ENCODE results near the gene OSMR. TPM values are rescaled to one million over a fixed set of nuclear protein-coding genes. Genes with fewer than 3 reads are reported as not detected.

OSMR gene
- total RNA-seq, 1 experiment from 2014 or later, result 46.0 TPM

- BruUV-seq (replicated peaks), result no TSS peak
- RAD21 ChIA-PET (ENCODE audit: low non-redundant PET in 1 of 2, low total read pairs in 2 of 2, uncharacterized antibody in 2 of 2, unreplicated experiment in 2 of 2), result no interaction called here
These were observed 21.6 kb downstream of the OSMR start for GRCh38 chr5:38867416-38867815.

More at GRCh38 chr5:38867416-38867815, 21.6 kb downstream of the OSMR start:
- no peaks in the 10 kb centered on the region for H3K9me2 ChIP-seq (ENCODE audit: insufficient read depth)
- CTCF ChIA-PET, result interaction anchor here (0.9 kb wide), 1 partner anchor 426 kb away, joined by 3 read pairs; no protein-coding TSS in a partner anchor
- H3K9me3 ChIP-seq (ENCODE audit: control insufficient read depth in 1 of 2, insufficient read depth in 1 of 2, low read depth in 1 of 2, low read length in 2 of 2), result no peaks in the 10 kb centered on the region
- H3K79me2 ChIP-seq (ENCODE audit: insufficient read depth, low read length), result peaks cover 56% of the 10 kb centered on the region
- no peak overlapping the region for H3K4me2 ChIP-seq (ENCODE audit: low read length)
- H3K36me3 ChIP-seq (ENCODE audit: control insufficient read depth in 1 of 2, insufficient read depth in 2 of 2, low read length in 2 of 2), result peaks cover 2 to 8% of the 10 kb centered on the region in 2 experiments; a peak in 2 of 4 replicates
- peaks cover 17 to 24% of the 10 kb centered on the region in 2 experiments for H3K4me1 ChIP-seq (ENCODE audit: control insufficient read depth in 1 of 2, insufficient read depth in 2 of 2, low read length in 2 of 2)
- DNase-seq (ENCODE audit: low read depth, low spot score), result no peak
- no peaks in the 10 kb centered on the region for H4K20me1 ChIP-seq (ENCODE audit: insufficient read depth)
- H3K9ac ChIP-seq (ENCODE audit: low read length), result no peak overlapping the region
- H3K27ac ChIP-seq (ENCODE audit: low read depth, low read length), result no peak overlapping the region
- TF ChIP-seq EZH2 (IDR thresholded peaks at IDR 0.05) (no peak), SIN3A (IDR thresholded peaks at IDR 0.05; ENCODE audit: low read depth) (no peak), RAD21 (IDR thresholded peaks at IDR 0.05; ENCODE audit: low read depth) (no peak), ZNF274 (IDR thresholded peaks at IDR 0.05; ENCODE audit: low read depth, low read length) (no peak), SP1 (IDR thresholded peaks at IDR 0.05; ENCODE audit: low read depth) (no peak), CEBPB (IDR thresholded peaks at IDR 0.05; ENCODE audit: low read depth) (no peak), POLR2AphosphoS5 (IDR thresholded peaks at IDR 0.05; ENCODE audit: low read depth, low read length) (no peak), EGR1 (IDR thresholded peaks at IDR 0.05; ENCODE audit: low read depth) (no peak), TCF7L2 (IDR thresholded peaks at IDR 0.05; ENCODE audit: borderline replicate concordance, extremely low read depth, insufficient read depth, insufficient read length) (no peak), YY1 (IDR thresholded peaks at IDR 0.05; ENCODE audit: extremely low read depth, insufficient replicate concordance, low read depth, low read length) (no peak), JUND (IDR thresholded peaks at IDR 0.05) (no peak), ZBTB33 (IDR thresholded peaks at IDR 0.05; ENCODE audit: extremely low read depth, insufficient replicate concordance, low read length) (no peak), POLR2A (IDR thresholded peaks at IDR 0.05; ENCODE audit: borderline replicate concordance, extremely low read depth, insufficient read depth, insufficient read length) (no peak), CBX3 (IDR thresholded peaks at IDR 0.05; ENCODE audit: low read depth) (no peak)
- TF ChIP-seq, protein P1, sequence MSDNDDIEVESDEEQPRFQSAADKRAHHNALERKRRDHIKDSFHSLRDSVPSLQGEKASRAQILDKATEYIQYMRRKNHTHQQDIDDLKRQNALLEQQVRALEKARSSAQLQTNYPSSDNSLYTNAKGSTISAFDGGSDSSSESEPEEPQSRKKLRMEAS (IDR thresholded peaks at IDR 0.05), result no peak
- TF ChIP-seq, protein P2, sequence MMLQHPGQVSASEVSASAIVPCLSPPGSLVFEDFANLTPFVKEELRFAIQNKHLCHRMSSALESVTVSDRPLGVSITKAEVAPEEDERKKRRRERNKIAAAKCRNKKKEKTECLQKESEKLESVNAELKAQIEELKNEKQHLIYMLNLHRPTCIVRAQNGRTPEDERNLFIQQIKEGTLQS (IDR thresholded peaks at IDR 0.05), result no peak
- POLR2A ChIA-PET, result no interaction called here
- H2AFZ ChIP-seq (ENCODE audit: low read depth, low read length, poor library complexity, severe bottlenecking), result no peak overlapping the region
- H3K4me3 ChIP-seq (replicated peaks in 1 of 2; ENCODE audit: low read depth in 1 of 2, low read length in 2 of 2), result no peak overlapping the region
- no peaks in the 10 kb centered on the region for H3K27me3 ChIP-seq (ENCODE audit: insufficient read depth, low read length)
- intact Hi-C loops (cut with micrococcal nuclease), result no loop called here
- no peak for ATAC-seq

All from HCT116 (cell line).